NCI-H2171 (cell line): ENCODE data around the gene ASB5.

Source experiments
- DNase-seq: peaks from one replicate; lab custom pipeline; 2025; lab: John Stamatoyannopoulos, UW

ASB5 gene

DNA sequence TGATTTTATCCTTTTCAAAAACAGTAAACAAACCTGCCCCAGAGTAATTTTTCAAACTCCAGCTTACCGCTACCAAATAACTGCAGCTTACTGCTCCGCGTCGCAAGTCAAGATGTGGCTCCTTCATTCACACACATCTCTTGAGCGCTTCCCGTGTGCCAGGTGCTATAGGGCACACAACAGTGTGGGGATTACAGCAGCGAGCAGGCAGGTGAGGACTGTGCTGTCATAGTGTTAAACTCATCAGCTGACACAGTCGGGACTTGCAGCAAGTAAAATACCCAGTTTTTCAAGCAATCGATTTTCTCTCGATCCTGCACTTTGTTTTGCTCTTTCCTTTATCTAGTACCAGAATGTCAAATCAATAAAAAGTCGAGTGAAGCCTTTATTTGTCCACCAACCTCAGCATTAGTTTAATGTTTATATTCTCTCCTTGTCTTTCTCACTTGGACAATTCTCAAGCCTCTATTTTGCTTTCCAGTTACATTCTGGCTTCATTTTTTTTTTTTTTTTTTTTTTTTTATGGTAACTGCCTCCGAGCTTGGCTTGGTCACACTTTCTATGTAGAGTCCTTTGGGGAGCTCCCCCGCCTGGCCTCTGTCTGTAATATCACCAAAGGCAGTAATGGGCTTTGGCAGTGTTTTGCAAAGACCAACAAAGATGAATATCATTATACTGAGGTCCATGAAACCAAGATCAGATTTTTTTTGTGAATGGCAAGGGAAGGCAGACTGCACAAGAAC is 8.3 kb upstream of the ASB5 start:
- peak; percentile 23 for DNase-seq

DNA sequence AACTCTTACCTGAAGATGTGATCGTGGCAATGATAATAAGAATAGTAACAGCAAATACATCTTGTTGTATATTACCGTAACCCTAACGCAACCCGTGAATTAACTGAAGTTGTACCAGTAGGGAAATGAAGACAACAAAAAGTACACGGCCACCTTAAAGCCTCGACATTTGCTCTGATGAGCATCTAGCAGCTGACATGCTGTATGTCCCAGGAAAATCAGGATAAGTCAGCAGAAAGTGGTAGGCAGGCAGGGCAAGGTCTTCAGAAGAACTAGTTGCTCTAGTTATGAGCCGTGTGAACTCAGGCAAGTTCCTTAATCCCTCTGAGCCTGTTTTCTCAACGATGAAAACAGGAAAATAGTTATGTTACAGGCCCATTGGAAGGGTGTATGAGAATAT is 7.7 kb upstream of the ASB5 start:
- no peak for DNase-seq

DNA sequence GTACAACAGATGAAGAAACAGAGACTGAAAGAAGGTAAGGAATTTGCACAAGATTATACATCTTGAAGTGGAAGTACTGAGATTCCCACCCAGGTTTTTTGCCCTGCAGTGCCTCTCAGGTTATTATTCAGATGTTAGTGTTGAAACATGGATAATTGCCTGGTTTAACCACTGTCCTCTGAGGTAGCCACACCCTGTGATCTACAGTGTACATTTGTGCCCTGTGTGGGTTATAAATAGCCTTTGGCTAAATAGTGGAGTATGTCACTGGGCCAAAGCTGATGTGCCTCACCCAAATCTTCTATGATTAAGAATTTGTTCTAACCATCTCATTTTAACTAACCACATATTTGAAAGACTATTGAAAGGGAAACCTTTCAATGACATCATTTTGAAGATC is 5.4 kb upstream of the ASB5 start:
- no peak for DNase-seq

GRCh38 chr4:176273736-176274135 is 4.7 kb upstream of the ASB5 start:
- no peak for DNase-seq

DNA sequence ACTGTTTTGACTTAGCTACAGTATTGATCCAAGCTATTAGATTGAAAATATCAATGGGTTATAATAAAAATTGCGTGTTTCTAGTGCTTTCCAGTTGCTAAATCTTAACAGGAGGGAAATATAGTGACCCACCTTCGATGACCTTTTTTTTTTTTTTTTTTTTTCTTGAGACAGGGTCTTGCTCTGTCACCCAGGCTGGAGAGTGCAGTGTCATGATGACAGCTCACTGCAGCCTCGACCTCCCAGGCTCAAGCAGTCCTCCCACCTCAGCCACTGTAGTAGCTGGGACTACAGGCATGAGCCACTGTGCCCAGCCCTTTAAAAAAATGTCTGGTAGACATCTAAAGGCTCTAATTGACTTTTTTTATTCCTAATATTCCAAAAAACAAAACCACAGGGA is 3.8 kb upstream of the ASB5 start:
- no peak for DNase-seq

DNA sequence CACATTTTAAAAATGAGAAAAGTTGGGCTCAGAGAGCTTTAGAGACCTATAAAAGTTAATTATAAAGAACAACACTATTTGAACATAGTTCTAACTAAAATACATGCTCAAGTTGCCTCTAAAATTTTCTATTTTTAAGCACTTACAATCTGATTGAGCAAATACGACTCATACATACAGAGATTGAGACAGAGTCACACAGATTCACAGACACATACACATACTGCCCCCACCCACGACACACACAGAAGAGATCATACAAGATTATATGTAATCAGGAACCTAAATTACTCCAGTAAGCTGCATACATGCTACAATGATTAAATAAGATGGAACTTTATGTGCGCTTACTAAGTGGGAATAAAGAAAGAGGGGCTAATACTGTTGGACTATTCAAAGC is 2.7 kb upstream of the ASB5 start:
- DNase-seq, result no peak

- DNase-seq, result peak; percentile 44
Measured at GRCh38 chr4:176270669-176271068, 1.6 kb upstream of the ASB5 start.

GRCh38 chr4:176266026-176266425 is 3.0 kb downstream of the ASB5 start:
- no peak for DNase-seq

DNA sequence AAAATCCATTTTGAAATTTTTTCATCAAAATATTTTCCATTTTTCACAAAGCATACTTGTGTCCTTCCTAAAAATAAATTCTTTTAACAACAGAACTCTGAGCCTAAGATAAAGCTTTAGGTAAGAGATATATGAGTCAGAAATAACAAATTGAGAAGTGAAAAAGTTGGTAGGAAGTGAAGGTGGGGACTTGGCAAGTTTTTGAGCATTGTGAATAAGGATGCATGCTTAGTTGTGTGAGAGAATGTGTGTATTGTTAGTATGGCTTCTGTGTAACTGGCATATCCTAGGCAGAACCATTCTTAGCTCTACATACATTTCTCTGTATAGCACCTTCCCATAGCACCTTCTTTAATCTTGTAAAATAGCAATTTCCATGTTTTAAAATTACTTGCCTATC is 6.8 kb downstream of the ASB5 start:
- no peak for DNase-seq

GRCh38 chr4:176261481-176261880 is 7.5 kb downstream of the ASB5 start:
- DNase-seq, result no peak

- no peak for DNase-seq
Measured at GRCh38 chr4:176261018-176261417, 8.0 kb downstream of the ASB5 start.

GRCh38 chr4:176259330-176260090 is 9.5 kb downstream of the ASB5 start:
- no peak for DNase-seq

DNA sequence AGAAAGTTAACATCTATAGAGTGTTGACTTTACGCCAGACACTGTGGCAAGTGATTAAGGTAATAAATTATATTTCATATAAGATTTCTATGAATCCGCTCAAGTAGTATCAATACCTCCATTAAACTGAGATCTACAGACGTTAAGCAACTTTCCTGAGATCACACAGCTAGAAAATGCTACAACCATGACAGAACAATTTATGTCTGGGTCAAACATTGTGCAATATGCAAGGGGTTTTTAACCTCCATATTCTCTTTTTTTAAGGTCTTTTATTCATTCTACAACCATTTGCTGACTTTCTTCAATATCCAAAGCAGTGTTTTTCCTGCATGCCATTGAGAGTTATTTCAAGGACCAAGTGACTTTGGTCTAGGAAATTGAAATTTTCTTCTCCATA is 10.9 kb downstream of the ASB5 start:
- no peak for DNase-seq

- no peak for DNase-seq
Measured at GRCh38 chr4:176256921-176257320, 12.1 kb downstream of the ASB5 start.

- no peak for DNase-seq
Measured at GRCh38 chr4:176242764-176243347, 26.2 kb downstream of the ASB5 start.

- DNase-seq, result no peak
Measured at GRCh38 chr4:176241703-176242102, 27.3 kb downstream of the ASB5 start.

DNA sequence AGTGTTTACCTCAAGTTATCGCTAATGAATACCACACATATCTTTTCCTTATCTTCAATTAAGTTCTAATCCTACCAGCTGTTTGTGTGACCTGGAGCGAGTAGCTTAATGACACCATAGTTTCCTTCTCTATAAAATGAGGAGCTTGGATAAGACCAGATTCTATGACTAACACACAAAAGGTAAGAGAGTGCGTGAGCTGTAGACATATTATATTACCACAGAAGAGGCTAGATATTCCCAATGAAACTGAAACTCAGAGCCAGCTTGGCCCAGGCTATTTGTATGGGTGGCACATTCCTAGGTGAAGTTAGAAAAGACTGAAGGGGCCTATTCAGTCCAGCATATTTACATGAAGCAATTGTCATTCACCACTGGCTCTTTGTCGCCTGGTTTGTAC is 30.2 kb downstream of the ASB5 start:
- peak; percentile 24 for DNase-seq

DNA sequence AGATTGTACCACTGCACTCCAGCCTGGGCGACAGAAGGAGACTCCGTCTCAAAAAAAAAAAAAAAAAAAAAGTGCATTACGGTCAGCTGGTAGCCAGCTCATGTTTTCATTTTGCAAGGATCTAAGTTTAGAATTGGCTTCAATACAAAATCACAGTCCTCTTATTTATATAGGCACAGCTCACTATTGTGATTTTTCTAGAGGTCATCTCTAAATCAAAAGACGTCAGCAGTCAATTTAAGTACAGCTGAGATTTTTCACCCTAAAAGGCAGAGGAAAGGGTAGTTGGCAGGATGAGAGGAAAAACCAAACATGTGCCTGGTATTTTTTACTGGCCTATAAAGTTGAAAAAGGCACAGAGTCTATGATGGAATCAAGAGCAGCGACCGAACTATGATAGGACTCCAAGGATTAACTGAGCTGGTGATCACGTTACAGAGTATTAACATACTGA is 30.8 kb downstream of the ASB5 start:
- peak; percentile 7 for DNase-seq

GRCh38 chr4:176236946-176237345 is 32.1 kb downstream of the ASB5 start:
- no peak for DNase-seq

- peak; percentile 14 for DNase-seq
Measured at GRCh38 chr4:176230836-176231235, 38.2 kb downstream of the ASB5 start.

DNA sequence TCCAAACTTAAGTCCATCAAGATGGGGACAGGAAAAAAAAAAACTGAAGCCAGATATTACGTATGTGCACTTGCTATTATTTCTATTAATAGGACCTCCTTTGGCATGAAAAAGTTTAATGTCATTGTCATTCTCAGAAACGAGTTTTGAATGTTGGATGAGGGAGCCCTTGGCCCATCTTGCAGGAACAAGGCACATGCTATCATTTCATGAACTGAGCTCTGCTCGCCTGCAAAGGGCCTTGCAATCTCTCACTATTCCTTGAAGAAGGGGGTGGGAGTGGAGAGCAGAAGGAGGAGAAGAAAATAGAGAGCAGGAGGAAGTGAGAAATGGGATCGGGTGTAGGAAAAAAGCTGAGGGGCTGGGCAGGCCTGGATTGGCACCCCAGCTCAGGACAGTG is 39.4 kb downstream of the ASB5 start:
- DNase-seq, result no peak

- DNase-seq, result no peak
Measured at GRCh38 chr4:176226736-176227135, 42.3 kb downstream of the ASB5 start.

- no peak for DNase-seq
Measured at GRCh38 chr4:176223561-176223960, 45.5 kb downstream of the ASB5 start.
